ENCODE measurements around the gene RBM33. TPM values are rescaled to one million over a fixed set of nuclear protein-coding genes. Genes with fewer than 3 reads are reported as not detected.

RBM33 gene
- total and polyA plus RNA-seq, 2 of the 13 experiments (the other 11 are each of a cell fraction or from before 2014, with no cell fraction given): 12.4 to 28.9 TPM

- peak; percentile 51 for TF ChIP-seq ZNF12 (CRISPR knock-in tag; IDR thresholded peaks at IDR 0.05)
- no peak for TF ChIP-seq FOXP1 (IDR thresholded peaks at IDR 0.05)
- peak; percentile 65 for TF ChIP-seq FOXP1 (CRISPR knock-in tag; IDR thresholded peaks at IDR 0.05)
- no peak for TF ChIP-seq ELK4 (CRISPR knock-in tag; IDR thresholded peaks at IDR 0.05; ENCODE audit: borderline replicate concordance)
- TF ChIP-seq CENPX (CRISPR knock-in tag; IDR thresholded peaks at IDR 0.05): no peak
- TF ChIP-seq EEA1 (CRISPR knock-in tag; IDR thresholded peaks at IDR 0.05; ENCODE audit: borderline replicate concordance): no peak; the same call in 1 of the 2 replicates
- peak; percentile 92; the same call in 1 of the 2 replicates for TF ChIP-seq CHD4 (IDR thresholded peaks at IDR 0.05; ENCODE audit: borderline replicate concordance, low read length)
- TF ChIP-seq ZHX2 (IDR thresholded peaks at IDR 0.05; ENCODE audit: low read depth): no peak
- TF ChIP-seq ZHX2 (CRISPR knock-in tag; IDR thresholded peaks at IDR 0.05; ENCODE audit: borderline replicate concordance): no peak
- TF ChIP-seq ZNF737 (CRISPR knock-in tag; IDR thresholded peaks at IDR 0.05; ENCODE audit: borderline replicate concordance): peak; percentile 44; the same call in 1 of the 2 replicates
- no peak for TF ChIP-seq ZXDC (CRISPR knock-in tag; IDR thresholded peaks at IDR 0.05)
- no peak for TF ChIP-seq NR3C1 (CRISPR knock-in tag; IDR thresholded peaks at IDR 0.05)
- peak; percentile 78; the same call in 1 of the 2 replicates for TF ChIP-seq ZNF235 (CRISPR knock-in tag; IDR thresholded peaks at IDR 0.05; ENCODE audit: borderline replicate concordance)
- no peak for TF ChIP-seq RFX3 (CRISPR knock-in tag; IDR thresholded peaks at IDR 0.05)
- TF ChIP-seq HOXA3 (CRISPR knock-in tag; IDR thresholded peaks at IDR 0.05): peak; percentile 79; the same call in 1 of the 2 replicates
- peak; percentile 47; the same call in 1 of the 2 replicates for TF ChIP-seq NRL (CRISPR knock-in tag; IDR thresholded peaks at IDR 0.05; ENCODE audit: borderline replicate concordance)
- TF ChIP-seq POLR2AphosphoS2 (IDR thresholded peaks at IDR 0.05; ENCODE audit: low read depth, low read length): no peak
Observed at GRCh38 chr7:155618708-155619633, 25.5 kb upstream of the RBM33 start (continued).
